OCI-LY3 (cell line): Measurements from ENCODE around the gene TAOK2.

Experiments used
- CTCF ChIP-seq: fragments of 200-600, 300-600 bp; sonication (generic); IDR thresholded peaks from 2 replicates; pipeline ENCODE4 v1.5.1; 2014; ENCODE audit warnings: antibody characterized with exemption, low read length, low read depth
- EZH2phosphoT487 ChIP-seq: fragments of 200-600 bp; shearing (Covaris generic); IDR thresholded peaks from 2 replicates; pipeline ENCODE4 v1.6.1; 2018; ENCODE audit warnings: antibody characterized with exemption, mixed run types, low read depth

DNA sequence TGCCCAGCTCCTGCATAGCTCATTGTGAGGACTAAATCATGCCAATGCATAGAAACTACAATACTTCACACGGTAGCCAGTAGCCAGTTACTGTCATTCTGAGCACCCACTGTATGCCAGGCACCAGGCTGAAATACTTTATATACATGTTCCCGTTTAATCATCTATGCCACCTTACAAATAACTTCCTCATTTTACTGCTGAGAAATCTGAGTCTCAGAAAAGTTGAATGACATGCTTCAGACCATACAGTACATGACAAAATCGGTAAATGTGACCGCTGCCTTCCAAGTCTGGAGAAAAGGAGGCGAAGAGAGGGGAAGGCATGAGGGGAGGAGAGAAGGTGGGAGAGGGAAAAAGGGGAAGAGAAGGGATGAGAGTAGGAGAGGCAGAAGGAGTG lies 66.6 kb downstream of the TAOK2 start:
- TF ChIP-seq CTCF: no peak
- TF ChIP-seq EZH2phosphoT487: no peak
